ENCODE measurements around the gene RPL18.
"Not testable (repeated sequence)": the region's sequence is repeated elsewhere in the genome, so short reads cannot be mapped to it uniquely, and the experiment has no call there.

The RPL18 gene

GRCh38 chr19:48618916-48619691, at the start of gene RPL18, which contains the start of gene SPHK2:
Gene RPL18 (minus strand): TSS chr19:48619178. CDS start chr19:48619143, 35 bp downstream.
Gene SPHK2 (plus strand): TSS chr19:48619506. CDS start chr19:48620515, 1,009 bp downstream.
- peak; percentile 95 for DNase-seq

- DNase-seq: no peak
Measured at GRCh38 chr19:48668761-48669160, 49.8 kb upstream of the RPL18 start.

GRCh38 chr19:48668332-48668731, 49.4 kb upstream of the RPL18 start:
- no peak for DNase-seq

- DNase-seq: no peak
Measured at GRCh38 chr19:48665786-48666185, 46.8 kb upstream of the RPL18 start.

- DNase-seq: no peak
Measured at GRCh38 chr19:48664476-48664875, 45.5 kb upstream of the RPL18 start.

GRCh38 chr19:48663667-48664066, 44.7 kb upstream of the RPL18 start:
- DNase-seq: no peak

- DNase-seq: no peak
Measured at GRCh38 chr19:48661711-48662090, 42.7 kb upstream of the RPL18 start.

- peak; percentile 91 for DNase-seq
Measured at GRCh38 chr19:48660852-48661710, 42.1 kb upstream of the RPL18 start.

- DNase-seq: no peak
Measured at GRCh38 chr19:48659768-48660167, 40.8 kb upstream of the RPL18 start.

GRCh38 chr19:48658483-48658882, 39.5 kb upstream of the RPL18 start:
- no peak for DNase-seq

GRCh38 chr19:48657828-48658227, 38.9 kb upstream of the RPL18 start:
- not testable (repeated sequence) for DNase-seq

GRCh38 chr19:48656840-48657474, 38.0 kb upstream of the RPL18 start:
- DNase-seq: no peak

GRCh38 chr19:48654299-48655059, 35.5 kb upstream of the RPL18 start:
- no peak for DNase-seq

- no peak for DNase-seq
Measured at GRCh38 chr19:48651683-48652048, 32.7 kb upstream of the RPL18 start.

- DNase-seq: no peak
Measured at GRCh38 chr19:48650974-48651682, 32.1 kb upstream of the RPL18 start.

GRCh38 chr19:48648134-48648533, 29.2 kb upstream of the RPL18 start:
- no peak for DNase-seq

GRCh38 chr19:48646722-48647216, 27.8 kb upstream of the RPL18 start:
- DNase-seq: no peak

- peak; percentile 92 for DNase-seq
Measured at GRCh38 chr19:48646001-48646721, 27.2 kb upstream of the RPL18 start, which contains the start of gene CA11. Gene CA11 (minus strand): TSS chr19:48646187. CDS start chr19:48645632, 555 bp downstream.

- DNase-seq: no peak
Measured at GRCh38 chr19:48645620-48646000, 26.6 kb upstream of the RPL18 start.

GRCh38 chr19:48644839-48645619, 26.1 kb upstream of the RPL18 start:
- peak; percentile 81 for DNase-seq

All from stimulated activated CD8-positive, alpha-beta memory T cell treated with anti-CD3 and anti-CD28 coated beads, Interleukin-4, amount 100 ng/mL, for 48 hours (primary cell).